SK-N-SH (cell line): ENCODE measurements around the gene MME. TPM values are rescaled to one million over a fixed set of nuclear protein-coding genes. Genes with fewer than 3 reads are reported as not detected.

Experiments used
- CTCF ChIA-PET: fragments of 300-600, 350-600 bp; formaldehyde crosslinking; extraction: SDS; loops from one replicate; lab custom pipeline; 2021; lab: Yijun Ruan, JAX
- POLR2A ChIA-PET: fragments of 350-600 bp; sonication (Branson Sonifier 250); formaldehyde crosslinking; extraction: SDS; loops from one replicate; lab custom pipeline; 2020; ENCODE audit warnings: antibody characterized with exemption, inconsistent platforms; lab: Yijun Ruan, JAX
- DNase-seq: peaks from one replicate; pipeline ENCODE4 v3.0.0; 2012
- H2AFZ ChIP-seq: fragments of 200-600 bp; sonication (generic); 2 replicates; pipeline ENCODE4 v1.8.1; 2016; ENCODE audit warnings: antibody characterized with exemption, mild to moderate bottlenecking, low read depth
- H3F3A ChIP-seq: fragments of 200-600 bp; sonication (generic); replicated peaks from 2 replicates; pipeline ENCODE3; 2016; ENCODE audit warnings: antibody characterized with exemption, mild to moderate bottlenecking; ENCODE audit not compliant: insufficient read depth
- H3K27ac ChIP-seq, 2 experiments: fragments of 200-500 bp in 1 of 2; fragments of 200-600 bp in 1 of 2; sonication (Bioruptor generic) in 1 of 2; sonication (generic), shearing (Covaris generic) in 1 of 2; 2 replicates each; pipeline versions ENCODE4 v1.5.1 to v1.6.1; 2014 to 2016; ENCODE audit warnings: low read depth in 2 of 2, inconsistent platforms in 1 of 2, low read length in 1 of 2, mild to moderate bottlenecking in 1 of 2, mixed read lengths in 1 of 2
- H3K27me3 ChIP-seq: fragments of 200-600 bp; sonication (generic), shearing (Covaris generic); 2 replicates; pipeline ENCODE4 v1.6.1; 2016; ENCODE audit warnings: mixed run types; ENCODE audit not compliant: insufficient read depth
- H3K36me3 ChIP-seq, 2 experiments: fragments of 200-500 bp in 1 of 2; fragments of 200-600 bp in 1 of 2; sonication (Bioruptor generic) in 1 of 2; sonication (generic) in 1 of 2; replicated peaks in 1 of 2; 2 replicates each; pipeline versions ENCODE3 to v1.5.1; 2014 to 2016; ENCODE audit warnings: low read length in 1 of 2, mild to moderate bottlenecking in 1 of 2; ENCODE audit not compliant: insufficient read depth in 2 of 2, control insufficient read depth in 1 of 2
- H3K4me1 ChIP-seq, 2 experiments: fragments of 200-500 bp in 1 of 2; fragments of 200-600 bp in 1 of 2; sonication (Bioruptor generic) in 1 of 2; sonication (generic), shearing (Covaris generic) in 1 of 2; 2 replicates each; pipeline versions ENCODE4 v1.5.1 to v1.6.1; 2014 to 2016; ENCODE audit warnings: low read depth in 1 of 2, low read length in 1 of 2, mixed run types in 1 of 2; ENCODE audit not compliant: insufficient read depth in 2 of 2, control insufficient read depth in 1 of 2
- H3K4me2 ChIP-seq: fragments of 200-600 bp; sonication (generic), shearing (Covaris generic); 2 replicates; pipeline ENCODE4 v1.6.1; 2017; ENCODE audit warnings: mixed run types
- H3K4me3 ChIP-seq, 2 experiments: fragments of 200-500 bp in 1 of 2; fragments of 200-600 bp in 1 of 2; sonication (Bioruptor generic) in 1 of 2; sonication (generic), shearing (Covaris generic) in 1 of 2; 2 replicates each; pipeline versions ENCODE4 v1.5.1 to v1.8.1; 2014 to 2016; ENCODE audit warnings: low read depth in 2 of 2, inconsistent platforms in 1 of 2, low read length in 1 of 2, mild to moderate bottlenecking in 1 of 2, mixed read lengths in 1 of 2, moderate library complexity in 1 of 2
- H3K79me2 ChIP-seq: fragments of 200-600 bp; sonication (generic); 2 replicates; pipeline ENCODE4 v1.8.1; 2017; ENCODE audit warnings: mild to moderate bottlenecking; ENCODE audit not compliant: insufficient read depth
- H3K9ac ChIP-seq: fragments of 200-600 bp; sonication (generic); 2 replicates; pipeline ENCODE4 v1.6.1; 2017; ENCODE audit warnings: mixed run types
- H3K9me2 ChIP-seq: fragments of 200-600 bp; sonication (generic); 2 replicates; pipeline ENCODE4 v1.6.1; 2017; ENCODE audit warnings: mixed run types
- H3K9me3 ChIP-seq: fragments of 200-600 bp; sonication (generic); 2 replicates; pipeline ENCODE4 v1.6.1; 2017; ENCODE audit warnings: mixed run types, mild to moderate bottlenecking, moderate library complexity
- H4K20me1 ChIP-seq: fragments of 200-600 bp; sonication (generic); 2 replicates; pipeline ENCODE4 v1.6.1; 2017; ENCODE audit warnings: mild to moderate bottlenecking, mixed run types; ENCODE audit not compliant: insufficient read depth
- JUND ChIP-seq: IDR thresholded peaks from 2 replicates; pipeline ENCODE4 v1.4.0; 2012
- MXI1 ChIP-seq: IDR thresholded peaks from 2 replicates; pipeline ENCODE4 v1.6.1; 2012; ENCODE audit warnings: mild to moderate bottlenecking, low read depth, low read length, improper control_type of control experiment
- POLR2AphosphoS5 ChIP-seq: IDR thresholded peaks from 2 replicates; pipeline ENCODE4 v1.6.1; 2012; ENCODE audit warnings: low read depth, low read length
- RXRA ChIP-seq: IDR thresholded peaks from 2 replicates; pipeline ENCODE4 v1.4.0; 2012; ENCODE audit warnings: low read depth, mild to moderate bottlenecking, borderline replicate concordance
- TAF1 ChIP-seq: IDR thresholded peaks from 2 replicates; pipeline ENCODE4 v1.6.1; 2012; ENCODE audit warnings: low read depth, mild to moderate bottlenecking, low read length, moderate library complexity, borderline replicate concordance
- YY1 ChIP-seq: IDR thresholded peaks from 2 replicates; pipeline ENCODE4 v1.4.0; 2012; ENCODE audit warnings: low read depth, mild to moderate bottlenecking
- WGBS: methylation state at CpG from one replicate; pipeline ENCODE4 v1.1.6; 2017; ENCODE audit warnings: low lambda C conversion rate; 5-methylcytosine and 5-hydroxymethylcytosine counted together
- polyA plus RNA-seq, 3 experiments: library from polyadenylated mRNA; depleted of rRNA; stranded (reverse); fragments of >200 nt; gene quantifications; 2 replicates each; pipeline ENCODE4 v1.2.3, GENCODE V29; 2012
- TF ChIP-seq, protein P1 (sequence below): IDR thresholded peaks from 2 replicates; pipeline ENCODE4 v1.6.1; 2012; ENCODE audit warnings: mild to moderate bottlenecking, low read depth, low read length, moderate library complexity
- TF ChIP-seq, protein P2 (sequence below): fragments of 150-350 bp; IDR thresholded peaks from 2 replicates; pipeline ENCODE4 v1.6.1; 2016; ENCODE audit warnings: mild to moderate bottlenecking, low read depth, low read length

Gene MME
- polyA plus RNA-seq, 1 of the 3 experiments (the other 2 are of a cell fraction): 167 TPM

DNA sequence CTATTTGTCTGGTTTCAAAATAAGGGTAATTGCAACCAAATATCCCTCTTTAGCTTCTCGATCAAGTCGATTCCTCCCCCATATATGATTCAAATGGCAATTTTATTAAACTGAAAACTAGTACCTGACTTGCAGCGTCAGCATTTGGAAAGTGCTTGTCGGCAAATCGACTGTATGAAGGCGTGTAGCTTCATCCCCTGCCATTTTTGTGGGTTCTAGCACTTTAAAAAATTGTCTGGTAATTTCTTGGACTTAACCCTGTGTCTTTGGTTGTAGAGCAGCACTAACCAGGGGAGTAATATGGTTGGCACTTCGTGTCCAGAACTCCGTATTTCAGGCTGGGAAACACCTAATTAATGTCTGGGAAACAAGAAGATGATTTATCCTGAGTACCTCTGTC lies 573 bp downstream of the MME start:
- no peak for DNase-seq
- Histone ChIP-seq H3K9ac (peak overlapping the region; percentile 72; the same call in 1 of the 2 replicates), H4K20me1 (no peaks in the 10 kb centered on the region), H2AFZ (peak overlapping the region; percentile 84)
- POLR2A ChIA-PET: no interaction called here
- no peak for TF ChIP-seq TAF1
- TF ChIP-seq POLR2AphosphoS5: peak; percentile 70
- 0 out of 2 replicates have a peak, but pooled peaks have one; percentile 11 for TF ChIP-seq YY1
- TF ChIP-seq, protein P1, sequence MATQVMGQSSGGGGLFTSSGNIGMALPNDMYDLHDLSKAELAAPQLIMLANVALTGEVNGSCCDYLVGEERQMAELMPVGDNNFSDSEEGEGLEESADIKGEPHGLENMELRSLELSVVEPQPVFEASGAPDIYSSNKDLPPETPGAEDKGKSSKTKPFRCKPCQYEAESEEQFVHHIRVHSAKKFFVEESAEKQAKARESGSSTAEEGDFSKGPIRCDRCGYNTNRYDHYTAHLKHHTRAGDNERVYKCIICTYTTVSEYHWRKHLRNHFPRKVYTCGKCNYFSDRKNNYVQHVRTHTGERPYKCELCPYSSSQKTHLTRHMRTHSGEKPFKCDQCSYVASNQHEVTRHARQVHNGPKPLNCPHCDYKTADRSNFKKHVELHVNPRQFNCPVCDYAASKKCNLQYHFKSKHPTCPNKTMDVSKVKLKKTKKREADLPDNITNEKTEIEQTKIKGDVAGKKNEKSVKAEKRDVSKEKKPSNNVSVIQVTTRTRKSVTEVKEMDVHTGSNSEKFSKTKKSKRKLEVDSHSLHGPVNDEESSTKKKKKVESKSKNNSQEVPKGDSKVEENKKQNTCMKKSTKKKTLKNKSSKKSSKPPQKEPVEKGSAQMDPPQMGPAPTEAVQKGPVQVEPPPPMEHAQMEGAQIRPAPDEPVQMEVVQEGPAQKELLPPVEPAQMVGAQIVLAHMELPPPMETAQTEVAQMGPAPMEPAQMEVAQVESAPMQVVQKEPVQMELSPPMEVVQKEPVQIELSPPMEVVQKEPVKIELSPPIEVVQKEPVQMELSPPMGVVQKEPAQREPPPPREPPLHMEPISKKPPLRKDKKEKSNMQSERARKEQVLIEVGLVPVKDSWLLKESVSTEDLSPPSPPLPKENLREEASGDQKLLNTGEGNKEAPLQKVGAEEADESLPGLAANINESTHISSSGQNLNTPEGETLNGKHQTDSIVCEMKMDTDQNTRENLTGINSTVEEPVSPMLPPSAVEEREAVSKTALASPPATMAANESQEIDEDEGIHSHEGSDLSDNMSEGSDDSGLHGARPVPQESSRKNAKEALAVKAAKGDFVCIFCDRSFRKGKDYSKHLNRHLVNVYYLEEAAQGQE: no peak
- no peak for TF ChIP-seq JUND
- no peak for TF ChIP-seq RXRA
- no peak for TF ChIP-seq MXI1
- TF ChIP-seq, all 33 proteins: peak for 2
- Histone ChIP-seq H3K4me1 (peaks cover 0 to 3% of the 10 kb centered on the region in 2 experiments; a peak in 1 of 4 replicates), H3K79me2 (no peaks in the 10 kb centered on the region), H3K27me3 (no peaks in the 10 kb centered on the region), H3K9me3 (no peaks in the 10 kb centered on the region), H3K27ac (peak overlapping the region; percentile 58 to 83; a peak in 2 of 4 replicates), H3K4me3 (peak overlapping the region; percentile 73 to 88), H3K4me2 (peak overlapping the region; percentile 96), H3F3A (no peaks in the 10 kb centered on the region), H3K9me2 (no peaks in the 10 kb centered on the region), H3K36me3 (peaks cover 0 to 15% of the 10 kb centered on the region in 2 experiments)
- CTCF ChIA-PET: interaction anchor here (1.1 kb wide), 1 partner anchor 243 kb away, joined by 3 read pairs; no protein-coding TSS in a partner anchor
- 3% methylated on average over 8 of the region's 8 CpGs for WGBS

DNA sequence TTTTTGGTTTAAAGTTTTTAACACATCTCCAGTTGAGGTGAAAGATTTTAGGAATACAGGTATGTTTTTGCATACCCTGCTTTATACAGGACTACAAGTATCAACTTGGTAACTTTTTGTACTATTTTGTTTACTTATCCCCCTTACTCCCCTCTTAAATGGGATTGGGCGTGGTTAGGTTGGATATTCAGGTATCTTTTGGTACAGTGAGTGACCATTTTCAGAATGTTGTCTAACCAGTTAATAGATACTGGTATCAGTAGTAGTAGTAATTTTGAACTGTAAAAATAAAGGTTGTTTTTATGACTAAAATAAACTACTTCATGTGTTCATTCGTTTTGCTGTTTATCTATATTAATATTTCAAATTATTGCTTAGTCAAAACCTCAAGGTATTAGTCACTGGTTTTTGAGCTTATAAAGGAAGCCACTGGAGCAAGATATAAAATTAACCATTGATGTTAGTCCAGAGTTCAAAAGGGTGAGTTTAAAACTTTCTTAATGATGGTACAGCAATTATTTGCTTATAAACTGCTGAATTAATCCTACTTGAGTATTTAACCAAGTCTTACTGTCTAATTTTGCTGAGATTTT lies 3.3 kb downstream of the MME start:
- CTCF ChIA-PET: no interaction called here
- no peaks in the 10 kb centered on the region for H3K9me3 ChIP-seq
- H3K27ac ChIP-seq: peak overlapping the region in 1 of 2 experiments; percentile 23; a peak in 1 of 4 replicates
- H2AFZ ChIP-seq: no peak overlapping the region
- 35% methylated on average over 2 of the region's 2 CpGs for WGBS
- peaks cover 0 to 30% of the 10 kb centered on the region in 2 experiments for H3K36me3 ChIP-seq
- no peaks in the 10 kb centered on the region for H3K9me2 ChIP-seq
- H3F3A ChIP-seq: no peaks in the 10 kb centered on the region
- peak overlapping the region in 1 of 2 experiments; percentile 73; a peak in 1 of 4 replicates for H3K4me3 ChIP-seq
- no peak for DNase-seq
- no peak overlapping the region for H3K9ac ChIP-seq
- no peaks in the 10 kb centered on the region for H3K27me3 ChIP-seq
- H4K20me1 ChIP-seq: no peaks in the 10 kb centered on the region
- H3K79me2 ChIP-seq: no peaks in the 10 kb centered on the region
- TF ChIP-seq, protein P2, sequence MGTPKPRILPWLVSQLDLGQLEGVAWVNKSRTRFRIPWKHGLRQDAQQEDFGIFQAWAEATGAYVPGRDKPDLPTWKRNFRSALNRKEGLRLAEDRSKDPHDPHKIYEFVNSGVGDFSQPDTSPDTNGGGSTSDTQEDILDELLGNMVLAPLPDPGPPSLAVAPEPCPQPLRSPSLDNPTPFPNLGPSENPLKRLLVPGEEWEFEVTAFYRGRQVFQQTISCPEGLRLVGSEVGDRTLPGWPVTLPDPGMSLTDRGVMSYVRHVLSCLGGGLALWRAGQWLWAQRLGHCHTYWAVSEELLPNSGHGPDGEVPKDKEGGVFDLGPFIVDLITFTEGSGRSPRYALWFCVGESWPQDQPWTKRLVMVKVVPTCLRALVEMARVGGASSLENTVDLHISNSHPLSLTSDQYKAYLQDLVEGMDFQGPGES: no peak
- 0 out of 2 replicates have a peak, but pooled peaks have one; percentile 9 for TF ChIP-seq JUND
- peaks cover 0 to 3% of the 10 kb centered on the region in 2 experiments; a peak in 1 of 4 replicates for H3K4me1 ChIP-seq
- H3K4me2 ChIP-seq: no peak overlapping the region
- POLR2A ChIA-PET: no interaction called here
